Immature natural killer cell (primary cell): ENCODE data around the gene DYRK4. TPM values are rescaled to one million over a fixed set of nuclear protein-coding genes. Genes with fewer than 3 reads are reported as not detected.
"Not testable (repeated sequence)": the region's sequence is repeated elsewhere in the genome, so short reads cannot be mapped to it uniquely, and the experiment has no call there.

ENCODE experiments used
- DNase-seq, 3 donors: peaks; one replicate each; pipeline ENCODE4 v3.0.0; 2022; ENCODE audit warnings: mixed read lengths in 1 of 3
- H3K27ac Mint-ChIP-seq, 6 donors: one replicate each; pipeline ENCODE4 v1.8.0; 2020; ENCODE audit warnings: mixed read lengths in 6 of 6, mild to moderate bottlenecking in 5 of 6, inconsistent platforms in 4 of 6, moderate library complexity in 3 of 6
- H3K27me3 Mint-ChIP-seq, 3 donors: one replicate each; pipeline ENCODE4 v1.8.0; 2020 to 2021; ENCODE audit warnings: low read depth in 3 of 3, mild to moderate bottlenecking in 3 of 3, mixed read lengths in 3 of 3, moderate library complexity in 3 of 3, inconsistent platforms in 1 of 3
- H3K36me3 Mint-ChIP-seq, 3 donors: one replicate each; pipeline ENCODE4 v1.8.0; 2020; ENCODE audit warnings: mixed read lengths in 3 of 3, inconsistent platforms in 2 of 3, mild to moderate bottlenecking in 2 of 3
- H3K4me1 Mint-ChIP-seq, 2 donors: one replicate each; pipeline ENCODE4 v1.8.0; 2020; ENCODE audit warnings: inconsistent platforms in 2 of 2, mild to moderate bottlenecking in 2 of 2, mixed read lengths in 2 of 2, moderate library complexity in 1 of 2
- H3K4me3 Mint-ChIP-seq, 5 donors: one replicate each; pipeline ENCODE4 v1.8.0; 2020; ENCODE audit warnings: mild to moderate bottlenecking in 5 of 5, mixed read lengths in 5 of 5, inconsistent platforms in 3 of 5, moderate library complexity in 3 of 5
- H3K9me3 Mint-ChIP-seq, 6 donors: one replicate each; pipeline ENCODE4 v1.8.0; 2020; ENCODE audit warnings: mild to moderate bottlenecking in 6 of 6, mixed read lengths in 6 of 6, inconsistent platforms in 4 of 6, moderate library complexity in 3 of 6
- polyA plus RNA-seq, 3 donors: library from polyadenylated mRNA; unstranded; fragments of 300-500 nt; fragmentation: Illumina TruSeq; gene quantifications; one replicate each; pipeline ENCODE4 v1.2.3, GENCODE V29; 2021

Gene DYRK4
- 10 to 100 TPM; 31.8 to 41.1 (median 36.9) TPM for polyA plus RNA-seq

GRCh38 chr12:4562034-4562657 is at the start of gene DYRK4:
Gene DYRK4 (plus strand): TSS chr12:4562208. CDS start chr12:4562246, 38 bp downstream.
- H3K4me1 Mint-ChIP-seq = peaks cover 16 to 22% of the 10 kb centered on the region in 2 donors
- DNase-seq = peak; percentile 22 to 27 (median 25)
- H3K4me3 Mint-ChIP-seq = peak within 1 kb of the TSS; percentile 75 to 85 (median 77)
- H3K9me3 Mint-ChIP-seq = no peaks in the 10 kb centered on the region
- peak within 1 kb of the TSS in 1 of 6 donors; percentile 46 for H3K27ac Mint-ChIP-seq
- peaks cover 0 to 4% (median 0%) of the 10 kb centered on the region in 3 donors for H3K36me3 Mint-ChIP-seq
- peaks cover 1 to 5% (median 2%) of the 10 kb centered on the region in 3 donors for H3K27me3 Mint-ChIP-seq

GRCh38 chr12:4518106-4518728 is 43.8 kb upstream of the DYRK4 start:
- Mint-ChIP-seq H3K27ac (no peak overlapping the region), H3K9me3 (no peaks in the 10 kb centered on the region), H3K4me3 (no peak overlapping the region), H3K36me3 (peaks cover 10 to 31% (median 14%) of the 10 kb centered on the region in 3 donors), H3K4me1 (no peaks in the 10 kb centered on the region), H3K27me3 (no peaks in the 10 kb centered on the region)
- no peak for DNase-seq

- H3K27ac Mint-ChIP-seq, H3K4me1 Mint-ChIP-seq, H3K9me3 Mint-ChIP-seq, H3K4me3 Mint-ChIP-seq, H3K27me3 Mint-ChIP-seq, DNase-seq: not testable (repeated sequence)
- H3K36me3 Mint-ChIP-seq = peaks cover 8 to 18% (median 12%) of the 10 kb centered on the region in 3 donors
These were observed 38.6 kb upstream of the DYRK4 start for GRCh38 chr12:4523443-4523842.

- DNase-seq = peak in 2 of 3 donors; percentile 9 to 15
- no peaks in the 10 kb centered on the region for H3K4me1 Mint-ChIP-seq
- H3K4me3 Mint-ChIP-seq = no peak overlapping the region
- H3K27ac Mint-ChIP-seq = no peak overlapping the region
- H3K27me3 Mint-ChIP-seq = no peaks in the 10 kb centered on the region
- peaks cover 14 to 19% (median 17%) of the 10 kb centered on the region in 3 donors for H3K36me3 Mint-ChIP-seq
- no peaks in the 10 kb centered on the region for H3K9me3 Mint-ChIP-seq
These were observed 35.0 kb upstream of the DYRK4 start for GRCh38 chr12:4526923-4527546.

- Mint-ChIP-seq H3K4me3 (no peak overlapping the region), H3K27ac (peak overlapping the region in 2 of 6 donors; percentile 6 to 55), H3K9me3 (no peaks in the 10 kb centered on the region)
These were observed 31.8 kb upstream of the DYRK4 start for GRCh38 chr12:4530160-4530559.

GRCh38 chr12:4530982-4531586 is 30.9 kb upstream of the DYRK4 start:
- Mint-ChIP-seq H3K27me3 (no peaks in the 10 kb centered on the region), H3K9me3 (no peaks in the 10 kb centered on the region), H3K4me3 (no peak overlapping the region), H3K36me3 (peaks cover 5 to 9% (median 6%) of the 10 kb centered on the region in 3 donors), H3K4me1 (peaks cover 0 to under 1% of the 10 kb centered on the region in 2 donors), H3K27ac (no peak overlapping the region)
- DNase-seq = no peak

More at GRCh38 chr12:4530160-4530559, 31.8 kb upstream of the DYRK4 start:
- Mint-ChIP-seq H3K4me1 (no peaks in the 10 kb centered on the region), H3K36me3 (peaks cover 5 to 9% (median 6%) of the 10 kb centered on the region in 3 donors), H3K27me3 (no peaks in the 10 kb centered on the region)
- no peak for DNase-seq

GRCh38 chr12:4535092-4535491 is 26.9 kb upstream of the DYRK4 start:
- H3K27ac Mint-ChIP-seq = no peak overlapping the region
- no peak overlapping the region for H3K4me3 Mint-ChIP-seq

GRCh38 chr12:4535871-4536270 is 26.1 kb upstream of the DYRK4 start:
- H3K4me1 Mint-ChIP-seq = peaks cover 22 to 33% of the 10 kb centered on the region in 2 donors
- no peak overlapping the region for H3K27ac Mint-ChIP-seq
- H3K4me3 Mint-ChIP-seq = no peak overlapping the region
- no peaks in the 10 kb centered on the region for H3K36me3 Mint-ChIP-seq
- H3K9me3 Mint-ChIP-seq = no peaks in the 10 kb centered on the region
- DNase-seq = no peak
- peaks cover 5 to 12% (median 10%) of the 10 kb centered on the region in 3 donors for H3K27me3 Mint-ChIP-seq

More at GRCh38 chr12:4535092-4535491, 26.9 kb upstream of the DYRK4 start:
- no peaks in the 10 kb centered on the region for H3K9me3 Mint-ChIP-seq
- H3K36me3 Mint-ChIP-seq = peaks cover under 1 to 5% (median under 1%) of the 10 kb centered on the region in 3 donors
- peaks cover 5 to 12% (median 10%) of the 10 kb centered on the region in 3 donors for H3K27me3 Mint-ChIP-seq
- peaks cover 22 to 33% of the 10 kb centered on the region in 2 donors for H3K4me1 Mint-ChIP-seq
- DNase-seq = no peak

GRCh38 chr12:4538207-4539160 is 23.5 kb upstream of the DYRK4 start, which contains the start of gene RAD51AP1:
Gene RAD51AP1 (plus strand): TSS chr12:4538890. CDS start chr12:4538940, 50 bp downstream.
- H3K27me3 Mint-ChIP-seq = peaks cover 5 to 12% (median 10%) of the 10 kb centered on the region in 3 donors
- peaks cover 22 to 33% of the 10 kb centered on the region in 2 donors for H3K4me1 Mint-ChIP-seq
- peak within 1 kb of the TSS; percentile 95 to 99 (median 98) for H3K27ac Mint-ChIP-seq
- DNase-seq = peak; percentile 96 to 98 (median 98)
- H3K4me3 Mint-ChIP-seq = peak within 1 kb of the TSS; percentile 96 to 99 (median 97)
- H3K9me3 Mint-ChIP-seq = no peaks in the 10 kb centered on the region
- no peaks in the 10 kb centered on the region for H3K36me3 Mint-ChIP-seq

- peaks cover 22 to 33% of the 10 kb centered on the region in 2 donors for H3K4me1 Mint-ChIP-seq
- H3K4me3 Mint-ChIP-seq = peak overlapping the region; percentile 96 to 99 (median 97)
- no peak for DNase-seq
- no peaks in the 10 kb centered on the region for H3K9me3 Mint-ChIP-seq
- peaks cover 5 to 12% (median 10%) of the 10 kb centered on the region in 3 donors for H3K27me3 Mint-ChIP-seq
- peak overlapping the region; percentile 95 to 99 (median 98) for H3K27ac Mint-ChIP-seq
- H3K36me3 Mint-ChIP-seq = no peaks in the 10 kb centered on the region
These were observed 22.7 kb upstream of the DYRK4 start for GRCh38 chr12:4539167-4539870.

GRCh38 chr12:4540170-4540569 is 21.8 kb upstream of the DYRK4 start:
- peaks cover 22 to 33% of the 10 kb centered on the region in 2 donors for H3K4me1 Mint-ChIP-seq
- no peak overlapping the region for H3K27ac Mint-ChIP-seq
- peak overlapping the region; percentile 28 to 98 (median 56) for H3K4me3 Mint-ChIP-seq
- H3K36me3 Mint-ChIP-seq = no peaks in the 10 kb centered on the region
- no peak for DNase-seq
- no peaks in the 10 kb centered on the region for H3K9me3 Mint-ChIP-seq
- peaks cover 5 to 12% (median 10%) of the 10 kb centered on the region in 3 donors for H3K27me3 Mint-ChIP-seq

- no peak for DNase-seq
- H3K27me3 Mint-ChIP-seq = peaks cover 5 to 12% (median 10%) of the 10 kb centered on the region in 3 donors
- H3K4me3 Mint-ChIP-seq = no peak overlapping the region
- H3K36me3 Mint-ChIP-seq = no peaks in the 10 kb centered on the region
- no peak overlapping the region for H3K27ac Mint-ChIP-seq
- no peaks in the 10 kb centered on the region for H3K9me3 Mint-ChIP-seq
- peaks cover 22 to 33% of the 10 kb centered on the region in 2 donors for H3K4me1 Mint-ChIP-seq
These were observed 21.4 kb upstream of the DYRK4 start for GRCh38 chr12:4540638-4541037.
